Measurements from ENCODE around the gene SSX5.
"Not testable (repeated sequence)": the region's sequence is repeated elsewhere in the genome, so short reads cannot be mapped to it uniquely, and the experiment has no call there.

SSX5 gene, protein sequence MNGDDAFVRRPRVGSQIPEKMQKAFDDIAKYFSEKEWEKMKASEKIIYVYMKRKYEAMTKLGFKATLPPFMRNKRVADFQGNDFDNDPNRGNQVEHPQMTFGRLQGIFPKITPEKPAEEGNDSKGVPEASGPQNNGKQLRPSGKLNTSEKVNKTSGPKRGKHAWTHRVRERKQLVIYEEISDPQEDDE

DNA sequence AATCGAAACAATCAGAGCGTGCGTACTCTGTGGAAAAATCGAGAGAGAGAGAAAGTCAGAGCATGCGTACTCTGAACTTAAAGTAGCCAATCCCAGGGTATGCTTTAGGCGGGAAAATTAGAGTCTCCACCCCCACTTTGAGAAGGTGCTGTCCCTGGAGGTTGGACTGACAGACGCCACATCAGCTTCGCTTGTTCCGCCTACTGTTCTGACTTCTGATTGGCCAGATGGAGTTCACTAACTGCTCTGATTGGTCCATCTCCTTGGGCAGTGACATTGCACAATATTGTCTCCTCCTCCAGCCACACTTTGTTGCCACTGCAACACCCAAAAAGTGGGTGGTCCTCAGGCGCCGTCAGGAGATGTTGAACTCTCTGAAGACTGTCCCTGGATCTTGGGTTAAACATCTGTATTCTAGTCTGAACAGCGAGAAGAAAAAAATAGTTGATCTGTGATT lies at the start of gene SSX5:
Gene SSX5, minus strand, starts transcription at position 51 of the 457 bp plus-strand sequence. CDS start 1,437 bp downstream, outside the sequence.
- no peaks in the 10 kb centered on the region for H3K9me3 ChIP-seq (ENCODE audit: low read depth, low read length)
- H3K4me3 ChIP-seq: no peak within 1 kb of the TSS
- TF ChIP-seq POLR2AphosphoS5 (IDR thresholded peaks at IDR 0.05; ENCODE audit: borderline replicate concordance, low read depth, low read length) (no peak), EZH2 (IDR thresholded peaks at IDR 0.05) (no peak), FOXP2 (optimal IDR thresholded peaks at IDR 0.05; ENCODE audit: control extremely low read depth, extremely low read length, insufficient read depth) (no peak)
- no peaks in the 10 kb centered on the region for H3K36me3 ChIP-seq (ENCODE audit: insufficient read depth, low read length)
- no peak within 1 kb of the TSS for H3K9ac ChIP-seq (ENCODE audit: insufficient read length)
- H3K27ac ChIP-seq: no peak within 1 kb of the TSS
- no peak for DNase-seq (ENCODE audit: low read depth, low spot score)

DNA sequence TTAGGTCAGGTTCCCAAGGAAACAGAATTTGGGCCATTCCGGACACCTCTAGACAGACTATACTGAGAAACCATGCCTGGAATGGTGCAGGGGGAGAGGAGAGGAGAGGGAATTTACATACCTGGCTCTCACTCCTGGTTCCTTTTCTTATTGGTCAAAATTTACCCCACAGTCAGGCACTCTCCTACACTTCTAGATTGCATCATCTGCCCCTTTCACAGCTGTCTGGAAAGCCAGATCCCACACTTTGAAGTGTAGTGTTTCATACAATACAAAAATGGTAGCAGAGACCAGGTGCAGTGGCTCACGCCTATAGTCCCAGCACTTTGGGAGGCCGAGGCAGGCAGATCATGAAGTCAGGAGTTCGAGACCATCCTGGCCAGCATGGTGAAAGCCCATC lies 27.6 kb upstream of the SSX5 start:
- H3K4me3 ChIP-seq; DNase-seq (ENCODE audit: low read depth, low spot score); H3K9me3 ChIP-seq (ENCODE audit: low read depth, low read length): not testable (repeated sequence)

DNA sequence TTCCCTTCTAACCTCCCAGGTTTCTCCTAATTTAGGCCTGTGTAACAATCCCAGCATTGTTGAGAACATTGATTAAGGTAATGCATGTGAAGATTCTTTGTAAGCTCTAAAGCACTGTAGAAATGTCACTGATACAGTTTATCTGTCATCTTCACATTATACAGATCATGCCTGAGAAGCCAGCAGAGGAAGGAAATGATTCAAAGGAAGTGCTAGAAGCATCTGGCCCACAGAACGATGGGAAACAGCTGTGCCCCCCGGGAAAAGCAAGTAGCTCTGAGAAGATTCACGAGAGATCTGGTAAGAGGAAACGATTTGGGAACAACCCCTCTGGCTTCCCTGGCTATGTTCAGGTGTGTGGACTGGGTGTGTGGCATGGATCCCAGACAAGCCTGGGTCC lies 17.7 kb upstream of the SSX5 start:
- not testable (repeated sequence) for H3K36me3 ChIP-seq (ENCODE audit: insufficient read depth, low read length); H3K4me3 ChIP-seq; H3K27ac ChIP-seq; H3K9me3 ChIP-seq (ENCODE audit: low read depth, low read length); H3K9ac ChIP-seq (ENCODE audit: insufficient read length); DNase-seq (ENCODE audit: low read depth, low spot score)

More for the DNA sequence above, 27.6 kb upstream of the SSX5 start:
- H3K27ac ChIP-seq; H3K9ac ChIP-seq (ENCODE audit: insufficient read length); H3K36me3 ChIP-seq (ENCODE audit: insufficient read depth, low read length): not testable (repeated sequence)

DNA sequence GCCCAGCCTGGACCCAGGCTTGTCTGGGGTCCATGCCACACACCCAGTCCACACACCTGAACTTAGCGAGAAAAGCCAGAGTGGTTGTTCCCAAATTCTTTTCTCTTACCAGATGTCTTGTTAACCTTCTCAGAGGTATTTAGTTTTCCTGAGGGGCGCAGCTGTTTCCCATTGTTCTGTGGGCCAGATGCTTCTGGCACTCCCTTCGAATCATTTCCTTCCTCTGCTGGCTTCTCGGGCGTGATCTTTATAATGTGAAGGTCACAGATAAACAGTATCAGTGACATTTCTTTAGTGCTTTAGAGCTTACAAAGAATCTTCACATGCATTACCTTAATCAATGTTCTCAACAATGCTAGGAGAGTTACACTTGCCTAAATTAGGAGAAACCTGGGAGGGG lies 6.6 kb downstream of the SSX5 start:
- not testable (repeated sequence) for H3K9me3 ChIP-seq (ENCODE audit: low read depth, low read length); DNase-seq (ENCODE audit: low read depth, low spot score); H3K4me3 ChIP-seq; H3K27ac ChIP-seq; H3K36me3 ChIP-seq (ENCODE audit: insufficient read depth, low read length); H3K9ac ChIP-seq (ENCODE audit: insufficient read length)

DNA sequence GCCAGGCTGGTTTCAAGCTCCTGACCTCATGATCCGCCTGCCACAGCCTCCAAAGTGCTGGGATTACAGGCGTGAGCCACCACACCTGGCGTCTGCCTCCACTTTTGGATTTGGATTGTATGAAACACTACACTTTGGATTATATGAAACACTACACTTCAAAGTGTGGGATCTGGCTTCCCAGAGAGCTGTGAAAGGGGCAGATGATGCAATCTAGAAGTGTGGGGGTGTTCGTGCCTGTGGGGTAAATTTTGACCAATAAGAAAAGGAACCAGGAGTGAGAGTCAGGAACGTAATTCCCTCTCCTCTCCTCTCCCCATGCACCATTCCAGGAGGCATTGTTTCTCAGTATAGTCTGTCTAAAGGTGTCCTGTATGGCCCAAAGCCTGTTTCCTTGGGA lies 14.7 kb downstream of the SSX5 start:
- H3K36me3 ChIP-seq (ENCODE audit: insufficient read depth, low read length); H3K27ac ChIP-seq; H3K9me3 ChIP-seq (ENCODE audit: low read depth, low read length); DNase-seq (ENCODE audit: low read depth, low spot score); H3K9ac ChIP-seq (ENCODE audit: insufficient read length); H3K4me3 ChIP-seq: not testable (repeated sequence)

DNA sequence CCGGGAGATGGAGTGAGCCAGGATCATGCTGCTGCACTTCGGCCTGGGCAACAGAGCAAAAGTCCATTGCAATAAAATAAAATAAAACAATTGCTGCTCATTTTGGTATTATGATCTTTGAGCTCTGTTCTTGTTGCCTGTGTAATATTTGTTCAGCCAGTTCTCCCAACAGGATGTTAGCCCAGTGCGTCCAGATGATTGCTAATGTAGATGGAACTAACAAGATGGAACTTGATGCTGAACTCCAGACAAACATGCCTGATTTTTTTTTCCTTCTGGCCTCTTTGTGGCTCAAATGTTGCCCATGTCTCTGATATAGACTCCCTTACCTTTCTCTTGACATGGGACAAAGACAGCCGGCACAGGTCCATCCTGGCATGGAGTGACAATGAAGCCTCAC lies 15.8 kb downstream of the SSX5 start:
- no peaks in the 10 kb centered on the region for H3K9me3 ChIP-seq (ENCODE audit: low read depth, low read length)
- no peak overlapping the region for H3K27ac ChIP-seq
- no peaks in the 10 kb centered on the region for H3K36me3 ChIP-seq (ENCODE audit: insufficient read depth, low read length)
- no peak overlapping the region for H3K9ac ChIP-seq (ENCODE audit: insufficient read length)
- H3K4me3 ChIP-seq: no peak overlapping the region
- DNase-seq (ENCODE audit: low read depth, low spot score): no peak
- TF ChIP-seq POLR2AphosphoS5 (IDR thresholded peaks at IDR 0.05; ENCODE audit: borderline replicate concordance, low read depth, low read length) (no peak), FOXP2 (optimal IDR thresholded peaks at IDR 0.05; ENCODE audit: control extremely low read depth, extremely low read length, insufficient read depth) (no peak), EZH2 (IDR thresholded peaks at IDR 0.05) (no peak)

DNA sequence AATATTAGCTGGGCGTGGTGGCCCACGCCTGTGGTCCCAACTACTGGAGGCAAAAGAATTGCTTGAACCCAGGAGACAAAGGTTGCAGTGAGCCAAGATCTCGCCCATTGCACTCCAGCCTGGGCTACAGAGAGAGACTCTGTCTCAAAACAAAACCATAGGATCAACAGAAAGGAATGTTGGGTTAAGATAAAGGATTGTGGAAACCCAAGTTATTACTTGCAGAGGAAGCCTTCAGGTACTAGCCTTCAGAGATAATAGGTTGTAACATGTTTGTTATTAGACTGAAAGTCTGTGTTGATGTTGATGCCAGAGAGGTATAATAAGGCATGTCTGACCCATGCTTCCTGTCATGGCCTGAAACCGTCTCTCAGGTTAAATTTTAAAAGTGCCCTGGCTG lies 16.9 kb downstream of the SSX5 start:
- H3K27ac ChIP-seq: no peak overlapping the region
- H3K4me3 ChIP-seq: no peak overlapping the region
- no peaks in the 10 kb centered on the region for H3K9me3 ChIP-seq (ENCODE audit: low read depth, low read length)
- no peak for DNase-seq (ENCODE audit: low read depth, low spot score)
- TF ChIP-seq POLR2AphosphoS5 (IDR thresholded peaks at IDR 0.05; ENCODE audit: borderline replicate concordance, low read depth, low read length) (no peak), EZH2 (IDR thresholded peaks at IDR 0.05) (no peak), FOXP2 (optimal IDR thresholded peaks at IDR 0.05; ENCODE audit: control extremely low read depth, extremely low read length, insufficient read depth) (no peak)
- no peak overlapping the region for H3K9ac ChIP-seq (ENCODE audit: insufficient read length)
- no peaks in the 10 kb centered on the region for H3K36me3 ChIP-seq (ENCODE audit: insufficient read depth, low read length)

DNA sequence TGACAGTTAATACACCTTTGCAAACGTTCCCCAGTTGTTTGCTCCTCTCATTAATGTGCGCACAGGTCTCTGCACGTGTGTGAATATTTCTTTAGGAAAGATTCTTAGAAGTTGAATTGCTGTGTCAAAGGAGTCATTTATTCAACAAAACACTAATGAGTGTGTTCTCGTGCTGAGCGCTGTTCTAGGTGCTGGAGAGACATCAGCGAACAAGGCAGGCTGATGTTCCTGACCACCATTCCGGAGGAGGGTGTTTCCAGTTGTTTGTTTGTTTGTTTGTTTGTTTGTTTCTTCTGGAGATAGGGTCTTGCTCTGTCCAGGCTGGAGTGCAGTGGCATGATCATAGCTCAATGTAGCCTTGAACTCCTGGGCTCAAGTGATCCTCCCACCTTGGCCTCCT lies 30.3 kb downstream of the SSX5 start:
- H3K27ac ChIP-seq; H3K9me3 ChIP-seq (ENCODE audit: low read depth, low read length); H3K4me3 ChIP-seq: not testable (repeated sequence)

DNA sequence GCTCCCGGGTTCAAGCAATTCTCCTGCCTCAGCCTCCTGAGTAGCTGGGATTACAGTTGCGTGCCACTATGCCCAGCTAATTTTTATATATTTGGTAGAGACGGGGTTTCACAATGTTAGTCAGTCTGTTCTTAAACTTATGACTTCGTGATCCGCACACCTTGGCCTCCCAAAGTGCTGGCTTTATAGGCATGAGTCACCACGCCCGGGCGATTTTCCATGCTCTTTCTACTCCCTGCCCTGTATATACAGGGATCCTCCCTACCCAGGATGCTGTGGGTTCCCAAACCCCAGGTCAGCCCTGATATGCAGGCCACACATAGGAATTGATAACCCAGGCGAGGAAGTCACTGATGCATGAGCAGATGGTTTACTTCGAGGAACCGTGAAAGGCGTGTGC lies 31.4 kb downstream of the SSX5 start:
- DNase-seq (ENCODE audit: low read depth, low spot score): no peak
- H3K36me3 ChIP-seq (ENCODE audit: insufficient read depth, low read length): no peaks in the 10 kb centered on the region
- no peak overlapping the region for H3K27ac ChIP-seq
- no peak overlapping the region for H3K4me3 ChIP-seq
- TF ChIP-seq FOXP2 (optimal IDR thresholded peaks at IDR 0.05; ENCODE audit: control extremely low read depth, extremely low read length, insufficient read depth) (no peak), POLR2AphosphoS5 (IDR thresholded peaks at IDR 0.05; ENCODE audit: borderline replicate concordance, low read depth, low read length) (no peak), EZH2 (IDR thresholded peaks at IDR 0.05) (no peak)
- no peak overlapping the region for H3K9ac ChIP-seq (ENCODE audit: insufficient read length)
- no peaks in the 10 kb centered on the region for H3K9me3 ChIP-seq (ENCODE audit: low read depth, low read length)

More for the DNA sequence above, 30.3 kb downstream of the SSX5 start:
- H3K9ac ChIP-seq (ENCODE audit: insufficient read length); H3K36me3 ChIP-seq (ENCODE audit: insufficient read depth, low read length); DNase-seq (ENCODE audit: low read depth, low spot score): not testable (repeated sequence)

DNA sequence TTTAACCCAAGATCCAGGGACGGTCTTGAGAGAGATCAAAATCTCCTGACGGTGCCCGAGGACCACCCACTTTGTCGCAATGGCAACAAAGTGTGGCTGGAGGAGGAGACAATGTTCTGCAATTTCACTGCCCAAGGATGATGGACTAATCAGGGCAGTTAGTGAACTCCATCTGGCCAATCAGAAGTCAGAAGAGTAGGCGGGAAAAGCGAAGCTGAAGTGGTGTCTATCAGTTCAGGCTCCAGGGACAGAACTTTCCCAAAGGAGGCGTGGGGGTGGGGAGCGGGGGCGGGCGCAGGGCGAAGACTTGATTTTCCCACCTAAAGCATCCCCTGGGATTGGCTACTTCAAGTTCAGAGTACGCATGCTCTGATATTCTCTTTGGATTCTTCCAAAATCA lies 40.6 kb downstream of the SSX5 start:
- no peak overlapping the region for H3K4me3 ChIP-seq
- H3K9ac ChIP-seq (ENCODE audit: insufficient read length): no peak overlapping the region
- no peak for DNase-seq (ENCODE audit: low read depth, low spot score)
- no peak overlapping the region for H3K27ac ChIP-seq
- TF ChIP-seq FOXP2 (optimal IDR thresholded peaks at IDR 0.05; ENCODE audit: control extremely low read depth, extremely low read length, insufficient read depth): no peak
- no peaks in the 10 kb centered on the region for H3K9me3 ChIP-seq (ENCODE audit: low read depth, low read length)
- H3K36me3 ChIP-seq (ENCODE audit: insufficient read depth, low read length): no peaks in the 10 kb centered on the region
